Middle frontal gyrus (tissue), 1 donor: ENCODE results near the gene OR9Q2.
"Not testable (repeated sequence)": the region's sequence is repeated elsewhere in the genome, so short reads cannot be mapped to it uniquely, and the experiment has no call there.

Experiments
- DNase-seq: peaks from one replicate; pipeline ENCODE4 v3.0.0-alpha.2; 2015; ENCODE audit warnings: low spot score; ENCODE audit errors: extremely low spot score

The OR9Q2 gene

GRCh38 chr11:58188770-58189169 lies at the start of gene OR9Q2:
Gene OR9Q2 (plus strand): TSS chr11:58189070. CDS start chr11:58190491, 1,421 bp downstream.
- no peak for DNase-seq

GRCh38 chr11:58142761-58143160 lies 46.1 kb upstream of the OR9Q2 start:
- no peak for DNase-seq

- no peak for DNase-seq
Observed at GRCh38 chr11:58152781-58153180, 36.1 kb upstream of the OR9Q2 start.

- no peak for DNase-seq
Observed at GRCh38 chr11:58164389-58164788, 24.5 kb upstream of the OR9Q2 start.

- no peak for DNase-seq
Observed at GRCh38 chr11:58164990-58165389, 23.9 kb upstream of the OR9Q2 start.

- no peak for DNase-seq
Observed at GRCh38 chr11:58165504-58166106, 23.3 kb upstream of the OR9Q2 start.

GRCh38 chr11:58177409-58178054 lies 11.3 kb upstream of the OR9Q2 start:
- no peak for DNase-seq

- DNase-seq = no peak
Observed at GRCh38 chr11:58178444-58178843, 10.4 kb upstream of the OR9Q2 start.

GRCh38 chr11:58179648-58180047 lies 9.2 kb upstream of the OR9Q2 start:
- no peak for DNase-seq

- no peak for DNase-seq
Observed at GRCh38 chr11:58186938-58187337, 1.9 kb upstream of the OR9Q2 start.

GRCh38 chr11:58192229-58192628 lies 3.4 kb downstream of the OR9Q2 start:
- no peak for DNase-seq

- no peak for DNase-seq
Observed at GRCh38 chr11:58193391-58193790, 4.5 kb downstream of the OR9Q2 start.

GRCh38 chr11:58195939-58196338 lies 7.1 kb downstream of the OR9Q2 start:
- no peak for DNase-seq

- DNase-seq = no peak
Observed at GRCh38 chr11:58199271-58199670, 10.4 kb downstream of the OR9Q2 start.

GRCh38 chr11:58204042-58204441 lies 15.2 kb downstream of the OR9Q2 start, which contains the start of gene OR1S2:
Gene OR1S2 (minus strand): TSS chr11:58204142. CDS start chr11:58204142, 0 bp downstream.
- no peak for DNase-seq

- DNase-seq = not testable (repeated sequence)
Observed at GRCh38 chr11:58212420-58212819, 23.6 kb downstream of the OR9Q2 start, which contains the start of gene OR1S1. Gene OR1S1 (plus strand): TSS chr11:58212720.

- DNase-seq = no peak
Observed at GRCh38 chr11:58216476-58216875, 27.6 kb downstream of the OR9Q2 start.

- DNase-seq = no peak
Observed at GRCh38 chr11:58222721-58223120, 33.9 kb downstream of the OR9Q2 start.

GRCh38 chr11:58227956-58228615 lies 39.2 kb downstream of the OR9Q2 start:
- DNase-seq = no peak
